Measurements from ENCODE around the gene ABLIM2.

Gene ABLIM2

DNA sequence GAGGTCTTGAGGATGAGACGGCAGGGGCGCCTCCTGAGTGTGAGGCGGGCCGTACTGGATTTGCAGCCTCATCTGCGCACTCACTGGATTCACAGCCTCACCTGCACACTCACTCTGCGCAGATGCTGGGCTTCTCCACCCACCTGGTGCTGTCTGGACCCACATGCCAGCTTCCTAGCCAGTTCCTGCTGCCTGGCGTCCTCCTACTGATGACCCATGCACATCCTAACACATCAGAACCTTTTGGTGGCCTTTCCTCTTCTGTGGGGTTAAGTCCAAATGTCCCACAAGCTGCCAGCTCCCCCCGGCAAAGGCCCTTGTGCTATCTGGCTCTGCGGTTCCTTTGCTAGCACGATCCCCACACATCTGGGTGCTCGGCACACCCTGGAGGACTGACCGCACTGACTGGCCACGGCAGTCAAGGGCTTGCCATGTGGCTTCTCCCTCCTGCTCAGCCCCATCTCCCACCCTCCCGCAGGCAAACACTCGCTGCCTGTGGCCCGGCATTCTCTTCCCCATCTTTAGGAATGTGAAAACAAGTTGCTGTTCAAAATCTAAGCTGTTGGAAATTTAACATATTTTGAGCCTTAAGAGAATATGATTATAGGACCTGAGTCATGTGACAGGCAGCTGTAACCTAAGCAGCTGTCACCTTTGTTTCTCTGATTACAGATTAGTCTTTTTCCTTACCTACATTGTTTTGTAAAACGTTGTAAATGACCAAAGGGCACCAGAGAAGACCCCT lies 179.5 kb downstream of the ABLIM2 start:
- no peaks in the 10 kb centered on the region for H3K36me3 Mint-ChIP-seq (ENCODE audit: low read depth)
- H3K9me3 Mint-ChIP-seq: peaks cover 8% of the 10 kb centered on the region
- peaks cover 12% of the 10 kb centered on the region for H3K27me3 Mint-ChIP-seq (ENCODE audit: low read depth, poor library complexity)
- no peak overlapping the region for H3K4me3 Mint-ChIP-seq
- H3K27ac Mint-ChIP-seq: no peak overlapping the region
- peaks cover 29% of the 10 kb centered on the region for H3K4me1 Mint-ChIP-seq
- TF ChIP-seq, protein P1, sequence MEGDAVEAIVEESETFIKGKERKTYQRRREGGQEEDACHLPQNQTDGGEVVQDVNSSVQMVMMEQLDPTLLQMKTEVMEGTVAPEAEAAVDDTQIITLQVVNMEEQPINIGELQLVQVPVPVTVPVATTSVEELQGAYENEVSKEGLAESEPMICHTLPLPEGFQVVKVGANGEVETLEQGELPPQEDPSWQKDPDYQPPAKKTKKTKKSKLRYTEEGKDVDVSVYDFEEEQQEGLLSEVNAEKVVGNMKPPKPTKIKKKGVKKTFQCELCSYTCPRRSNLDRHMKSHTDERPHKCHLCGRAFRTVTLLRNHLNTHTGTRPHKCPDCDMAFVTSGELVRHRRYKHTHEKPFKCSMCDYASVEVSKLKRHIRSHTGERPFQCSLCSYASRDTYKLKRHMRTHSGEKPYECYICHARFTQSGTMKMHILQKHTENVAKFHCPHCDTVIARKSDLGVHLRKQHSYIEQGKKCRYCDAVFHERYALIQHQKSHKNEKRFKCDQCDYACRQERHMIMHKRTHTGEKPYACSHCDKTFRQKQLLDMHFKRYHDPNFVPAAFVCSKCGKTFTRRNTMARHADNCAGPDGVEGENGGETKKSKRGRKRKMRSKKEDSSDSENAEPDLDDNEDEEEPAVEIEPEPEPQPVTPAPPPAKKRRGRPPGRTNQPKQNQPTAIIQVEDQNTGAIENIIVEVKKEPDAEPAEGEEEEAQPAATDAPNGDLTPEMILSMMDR (IDR thresholded peaks at IDR 0.05): no peak
- no peak for DNase-seq

DNA sequence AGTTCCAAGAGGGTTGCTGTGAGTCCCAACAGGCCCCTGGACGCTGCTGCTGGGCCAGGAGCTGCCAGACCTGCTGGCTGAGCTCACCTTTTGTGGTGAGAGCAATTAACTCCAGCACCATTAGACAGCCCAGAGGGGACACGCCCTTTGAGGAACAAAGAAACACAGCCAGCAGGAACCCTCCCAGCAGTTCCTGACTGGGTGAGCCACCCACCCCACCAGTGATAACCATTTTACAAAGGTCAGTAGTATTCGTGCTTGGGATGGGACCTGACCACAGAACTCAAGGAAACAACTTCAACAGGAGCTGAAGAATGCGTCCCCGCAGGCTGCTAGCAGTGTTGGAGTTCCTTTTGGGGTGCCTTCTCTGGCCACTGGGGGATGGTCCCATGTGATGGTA lies 180.1 kb downstream of the ABLIM2 start:
- H3K36me3 Mint-ChIP-seq (ENCODE audit: low read depth): no peaks in the 10 kb centered on the region
- peaks cover 8% of the 10 kb centered on the region for H3K9me3 Mint-ChIP-seq
- H3K27ac Mint-ChIP-seq: no peak overlapping the region
- H3K4me3 Mint-ChIP-seq: no peak overlapping the region
- DNase-seq: no peak
- TF ChIP-seq, protein P1 (IDR thresholded peaks at IDR 0.05): no peak
- H3K4me1 Mint-ChIP-seq: peaks cover 26% of the 10 kb centered on the region
- H3K27me3 Mint-ChIP-seq (ENCODE audit: low read depth, poor library complexity): peaks cover 12% of the 10 kb centered on the region

DNA sequence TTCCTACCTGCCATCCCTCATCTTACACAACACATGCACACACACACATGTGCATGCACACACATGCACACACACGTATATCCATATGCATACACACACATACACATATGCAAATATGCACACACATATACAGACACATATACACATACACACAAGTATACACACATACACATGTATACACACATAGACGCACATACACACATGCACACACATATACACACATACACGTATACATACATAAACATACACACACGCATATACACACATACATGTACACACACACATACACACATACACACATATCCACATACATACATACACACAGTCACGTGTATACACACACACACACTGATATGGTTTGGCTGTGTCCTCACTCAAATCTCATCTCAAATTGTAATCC lies 182.0 kb downstream of the ABLIM2 start:
- Mint-ChIP-seq H3K4me1 (peaks cover 35% of the 10 kb centered on the region), H3K27ac (no peak overlapping the region), H3K4me3 (no peak overlapping the region), H3K36me3 (ENCODE audit: low read depth) (no peaks in the 10 kb centered on the region), H3K9me3 (peaks cover 8% of the 10 kb centered on the region), H3K27me3 (ENCODE audit: low read depth, poor library complexity) (peaks cover 9% of the 10 kb centered on the region)
- DNase-seq: no peak
- TF ChIP-seq, protein P1 (IDR thresholded peaks at IDR 0.05): no peak

DNA sequence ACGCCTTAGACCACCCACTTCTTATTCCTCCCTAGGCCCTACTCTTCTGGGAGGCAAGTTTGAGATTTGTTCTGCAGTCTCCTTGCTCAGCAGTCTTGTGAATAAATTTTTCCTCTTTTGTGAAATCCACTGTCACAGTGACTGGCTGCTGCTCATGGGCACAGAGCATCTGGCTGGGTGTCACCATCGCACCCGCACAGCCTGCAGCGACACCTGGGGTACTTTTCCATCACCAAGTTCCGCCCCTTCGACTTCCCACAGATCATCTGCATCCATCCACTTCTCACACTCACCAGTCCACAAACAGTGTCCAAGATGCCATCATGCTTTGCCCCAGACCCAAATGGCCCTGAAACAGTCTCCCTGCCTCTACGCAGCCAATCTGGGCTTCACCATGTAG lies 182.6 kb downstream of the ABLIM2 start:
- TF ChIP-seq, protein P1 (IDR thresholded peaks at IDR 0.05): no peak
- peaks cover 33% of the 10 kb centered on the region for H3K4me1 Mint-ChIP-seq
- no peak for DNase-seq
- no peak overlapping the region for H3K4me3 Mint-ChIP-seq
- peaks cover 9% of the 10 kb centered on the region for H3K27me3 Mint-ChIP-seq (ENCODE audit: low read depth, poor library complexity)
- H3K36me3 Mint-ChIP-seq (ENCODE audit: low read depth): no peaks in the 10 kb centered on the region
- H3K9me3 Mint-ChIP-seq: peaks cover 4% of the 10 kb centered on the region
- no peak overlapping the region for H3K27ac Mint-ChIP-seq

DNA sequence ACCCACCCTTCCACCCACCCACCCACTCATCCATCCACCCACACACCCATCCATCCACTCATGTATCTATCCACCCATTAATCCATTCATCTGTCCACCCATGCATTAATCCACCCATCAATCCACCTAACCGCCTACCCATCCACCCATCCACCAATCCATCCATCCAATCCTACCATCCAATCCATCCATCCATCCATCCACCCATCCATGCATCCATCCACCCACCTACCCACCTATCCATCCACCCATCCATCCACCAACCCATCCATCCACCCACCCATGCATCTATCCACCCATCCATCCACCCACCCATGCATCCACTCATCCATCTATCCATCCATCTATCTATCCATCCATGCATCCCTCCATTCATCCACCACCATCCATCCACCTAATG lies 184.2 kb downstream of the ABLIM2 start:
- Mint-ChIP-seq H3K4me1 (peaks cover 42% of the 10 kb centered on the region), H3K4me3 (no peak overlapping the region), H3K27me3 (ENCODE audit: low read depth, poor library complexity) (peaks cover 9% of the 10 kb centered on the region), H3K9me3 (peaks cover 4% of the 10 kb centered on the region), H3K36me3 (ENCODE audit: low read depth) (no peaks in the 10 kb centered on the region), H3K27ac (no peak overlapping the region)
- no peak for DNase-seq
- TF ChIP-seq, protein P1 (IDR thresholded peaks at IDR 0.05): no peak

DNA sequence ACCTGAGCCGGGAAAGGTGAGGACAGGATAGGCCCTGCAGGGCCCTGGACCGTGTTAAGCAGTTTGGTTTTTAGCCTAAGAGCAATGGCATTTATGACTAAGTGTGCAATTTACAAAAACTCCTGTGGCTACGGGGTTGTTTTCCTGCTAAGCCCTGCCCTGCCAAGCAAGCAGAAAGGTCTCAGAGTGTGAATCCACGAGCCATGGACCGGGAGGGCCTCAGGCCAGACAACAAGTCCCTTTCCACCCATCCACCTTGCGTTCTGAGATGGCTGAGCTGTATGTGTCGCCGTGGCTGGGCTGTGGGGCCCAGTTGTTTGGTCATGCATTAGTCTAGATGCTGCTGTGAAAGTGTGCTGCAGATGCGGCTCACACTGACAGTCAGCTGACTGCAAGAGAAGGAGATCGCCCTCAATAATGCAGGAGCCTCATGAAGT lies 185.1 kb downstream of the ABLIM2 start:
- H3K9me3 Mint-ChIP-seq: peaks cover 4% of the 10 kb centered on the region
- no peak overlapping the region for H3K4me3 Mint-ChIP-seq
- H3K36me3 Mint-ChIP-seq (ENCODE audit: low read depth): no peaks in the 10 kb centered on the region
- TF ChIP-seq, protein P1 (IDR thresholded peaks at IDR 0.05): no peak
- peaks cover 43% of the 10 kb centered on the region for H3K4me1 Mint-ChIP-seq
- no peak for DNase-seq
- H3K27ac Mint-ChIP-seq: no peak overlapping the region
- H3K27me3 Mint-ChIP-seq (ENCODE audit: low read depth, poor library complexity): peaks cover 9% of the 10 kb centered on the region
